K562 (cell line): ENCODE results near the gene EXOC6. TPM values are rescaled to one million over a fixed set of nuclear protein-coding genes. Genes with fewer than 3 reads are reported as not detected.

Source experiments
- C11orf30 ChIP-seq: fragments of 450-650 bp; IDR thresholded peaks from 2 replicates; pipeline ENCODE4 v1.6.1; 2016; ENCODE audit warnings: low read depth, mild to moderate bottlenecking
- HDAC1 ChIP-seq, 2 experiments: fragments of 450-650 bp; IDR thresholded peaks; 2 replicates each; pipeline ENCODE4 v1.6.1; 2016 to 2017; ENCODE audit warnings: inconsistent platforms in 1 of 2, mild to moderate bottlenecking in 1 of 2, moderate library complexity in 1 of 2
- MEF2D ChIP-seq: conservative IDR thresholded peaks from 2 replicates; pipeline ENCODE4 v1.6.1; 2016; ENCODE audit warnings: low read depth, missing genetic modification characterization, missing compliant biosample characterization
- NCOA4 ChIP-seq: fragments of 450-650 bp; IDR thresholded peaks from 2 replicates; pipeline ENCODE4 v1.6.1; 2018; ENCODE audit warnings: mild to moderate bottlenecking; ENCODE audit not compliant: partially characterized antibody
- NFE2 ChIP-seq: IDR thresholded peaks from 2 replicates; pipeline ENCODE4 v1.6.1; 2014; ENCODE audit warnings: antibody characterized with exemption, low read depth
- SAP30 ChIP-seq: fragments of 200-600 bp; sonication (generic); IDR thresholded peaks from 2 replicates; pipeline ENCODE4 v1.6.1; 2012; ENCODE audit warnings: borderline replicate concordance, low read depth, mild to moderate bottlenecking, moderate library complexity, low read length, control low read depth, inconsistent platforms; ENCODE audit not compliant: insufficient read depth, poor library complexity, severe bottlenecking
- TRIM24 ChIP-seq, 2 experiments: fragments of 450-650 bp; IDR thresholded peaks; 2 replicates each; pipeline ENCODE4 v1.6.1; 2016
- ZNF444 ChIP-seq: fragments of 250-450 bp; sonication (Bioruptor Pico); IDR thresholded peaks from 2 replicates; pipeline ENCODE4 v1.4.0; 2020; ENCODE audit warnings: mild to moderate bottlenecking, moderate library complexity
- ZNF511 ChIP-seq: sonication (generic); formaldehyde crosslinking; IDR thresholded peaks from 2 replicates; pipeline ENCODE4 v1.8.0; 2022; ENCODE audit warnings: mild to moderate bottlenecking, missing genetic modification reagents
- ZNF76 ChIP-seq: fragments of 250-450 bp; sonication (Bioruptor Pico); IDR thresholded peaks from 2 replicates; pipeline ENCODE4 v1.4.0; 2020; ENCODE audit warnings: mild to moderate bottlenecking, moderate library complexity, borderline replicate concordance
- polyA plus RNA-seq, 8 experiments: library from polyadenylated mRNA; depleted of rRNA in 4 of 8; stranded (reverse) in 5 of 8; unstranded in 3 of 8; fragments of >200 nt; fragmentation: Nextera tagmentation in 2 of 8; fragmentation: Illumina TruSeq in 1 of 8; extraction: Ambion mirVana in 2 of 8; extraction: Trizol in 1 of 8; gene quantifications; 2 replicates each; pipeline versions ENCODE4 v1.2.1 to v1.2.3, GENCODE V29; 2011 to 2014; ENCODE audit warnings: inconsistent platforms in 1 of 8, missing spikeins in 1 of 8
- total RNA-seq, 7 experiments: library from RNA; depleted of rRNA in 6 of 7; stranded (reverse); fragments of >200 nt in 6 of 7; fragmentation: Illumina TruSeq in 2 of 7; extraction: Trizol in 2 of 7; gene quantifications; 2 replicates each; pipeline versions ENCODE4 v1.2.1 to v1.2.3, GENCODE V29; 2011 to 2021; ENCODE audit warnings: low replicate concordance in 1 of 7
- TF ChIP-seq, protein P1 (sequence below): sonication (generic); formaldehyde crosslinking; IDR thresholded peaks from 2 replicates; pipeline ENCODE4 v1.8.1; 2023; ENCODE audit warnings: mild to moderate bottlenecking, missing genetic modification reagents
- TF ChIP-seq, protein P2 (sequence below): fragments of 250-450 bp; sonication (Bioruptor Pico); IDR thresholded peaks from 2 replicates; pipeline ENCODE4 v1.4.0; 2020; ENCODE audit warnings: borderline replicate concordance
- TF ChIP-seq, protein P3 (sequence below): fragments of 450-650 bp; IDR thresholded peaks from 2 replicates; pipeline ENCODE4 v1.6.1; 2018; ENCODE audit not compliant: partially characterized antibody
- TF ChIP-seq, protein P4 (sequence below): IDR thresholded peaks from 2 replicates; pipeline ENCODE4 v1.6.1; 2014; ENCODE audit warnings: antibody characterized with exemption
- TF ChIP-seq, protein P5 (sequence below): fragments of 250-450 bp; sonication (Bioruptor Pico); IDR thresholded peaks from 2 replicates; pipeline ENCODE4 v1.5.0; 2021; ENCODE audit warnings: mild to moderate bottlenecking, moderate library complexity

EXOC6 gene
- total and polyA plus RNA-seq, 9 of the 15 experiments (the other 6 are each of a cell fraction or from before 2014, with no cell fraction given): 13.9 to 42.8 (median 24.9) TPM

DNA sequence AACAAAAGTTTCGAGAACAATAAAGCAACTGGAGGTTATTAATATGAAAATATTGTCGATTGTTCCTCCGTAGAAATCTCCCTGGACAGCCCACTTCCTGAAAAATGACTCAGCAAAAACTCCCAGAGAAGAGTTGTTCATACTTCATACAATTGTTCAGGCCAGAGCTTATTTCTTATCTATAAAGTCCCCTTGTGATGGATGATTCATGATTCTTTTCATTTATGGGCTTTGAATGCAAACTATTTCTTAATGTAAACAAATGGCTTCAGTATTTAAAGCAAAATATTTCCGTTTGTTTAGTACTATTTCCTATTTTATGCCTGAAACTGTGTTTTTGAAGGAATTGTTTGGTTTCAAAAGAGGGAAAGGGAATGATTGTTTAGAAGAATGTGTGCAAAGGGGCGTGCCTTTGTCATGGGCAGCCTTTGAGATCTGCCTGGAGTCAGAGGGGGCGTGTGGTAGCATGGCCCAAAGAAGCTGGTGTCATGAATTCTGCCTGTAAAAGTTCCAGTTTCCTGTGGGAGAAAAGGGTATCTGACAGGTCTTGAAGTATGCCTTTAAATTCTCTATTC is 26.2 kb upstream of the EXOC6 start (continued):
- TF ChIP-seq, protein P1, sequence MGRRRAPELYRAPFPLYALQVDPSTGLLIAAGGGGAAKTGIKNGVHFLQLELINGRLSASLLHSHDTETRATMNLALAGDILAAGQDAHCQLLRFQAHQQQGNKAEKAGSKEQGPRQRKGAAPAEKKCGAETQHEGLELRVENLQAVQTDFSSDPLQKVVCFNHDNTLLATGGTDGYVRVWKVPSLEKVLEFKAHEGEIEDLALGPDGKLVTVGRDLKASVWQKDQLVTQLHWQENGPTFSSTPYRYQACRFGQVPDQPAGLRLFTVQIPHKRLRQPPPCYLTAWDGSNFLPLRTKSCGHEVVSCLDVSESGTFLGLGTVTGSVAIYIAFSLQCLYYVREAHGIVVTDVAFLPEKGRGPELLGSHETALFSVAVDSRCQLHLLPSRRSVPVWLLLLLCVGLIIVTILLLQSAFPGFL: no peak
- TF ChIP-seq ZNF76 (CRISPR knock-in tag): no peak
- TF ChIP-seq SAP30: no peak
- TF ChIP-seq, protein P2, sequence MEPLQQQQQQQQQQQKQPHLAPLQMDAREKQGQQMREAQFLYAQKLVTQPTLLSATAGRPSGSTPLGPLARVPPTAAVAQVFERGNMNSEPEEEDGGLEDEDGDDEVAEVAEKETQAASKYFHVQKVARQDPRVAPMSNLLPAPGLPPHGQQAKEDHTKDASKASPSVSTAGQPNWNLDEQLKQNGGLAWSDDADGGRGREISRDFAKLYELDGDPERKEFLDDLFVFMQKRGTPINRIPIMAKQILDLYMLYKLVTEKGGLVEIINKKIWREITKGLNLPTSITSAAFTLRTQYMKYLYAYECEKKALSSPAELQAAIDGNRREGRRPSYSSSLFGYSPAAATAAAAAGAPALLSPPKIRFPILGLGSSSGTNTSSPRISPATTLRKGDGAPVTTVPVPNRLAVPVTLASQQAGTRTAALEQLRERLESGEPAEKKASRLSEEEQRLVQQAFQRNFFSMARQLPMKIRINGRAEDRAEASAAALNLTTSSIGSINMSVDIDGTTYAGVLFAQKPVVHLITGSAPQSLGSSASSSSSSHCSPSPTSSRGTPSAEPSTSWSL (CRISPR knock-in tag): no peak
- no peak for TF ChIP-seq MEF2D (tag)
- peak; percentile 60 to 79; a peak in 3 of 4 replicates for TF ChIP-seq TRIM24 (IDR thresholded peaks at IDR 0.05)
- no peak for TF ChIP-seq ZNF444 (CRISPR knock-in tag)
- peak; percentile 96 for TF ChIP-seq NFE2
- no peak for TF ChIP-seq ZNF511 (CRISPR knock-in tag)
- TF ChIP-seq, protein P3, sequence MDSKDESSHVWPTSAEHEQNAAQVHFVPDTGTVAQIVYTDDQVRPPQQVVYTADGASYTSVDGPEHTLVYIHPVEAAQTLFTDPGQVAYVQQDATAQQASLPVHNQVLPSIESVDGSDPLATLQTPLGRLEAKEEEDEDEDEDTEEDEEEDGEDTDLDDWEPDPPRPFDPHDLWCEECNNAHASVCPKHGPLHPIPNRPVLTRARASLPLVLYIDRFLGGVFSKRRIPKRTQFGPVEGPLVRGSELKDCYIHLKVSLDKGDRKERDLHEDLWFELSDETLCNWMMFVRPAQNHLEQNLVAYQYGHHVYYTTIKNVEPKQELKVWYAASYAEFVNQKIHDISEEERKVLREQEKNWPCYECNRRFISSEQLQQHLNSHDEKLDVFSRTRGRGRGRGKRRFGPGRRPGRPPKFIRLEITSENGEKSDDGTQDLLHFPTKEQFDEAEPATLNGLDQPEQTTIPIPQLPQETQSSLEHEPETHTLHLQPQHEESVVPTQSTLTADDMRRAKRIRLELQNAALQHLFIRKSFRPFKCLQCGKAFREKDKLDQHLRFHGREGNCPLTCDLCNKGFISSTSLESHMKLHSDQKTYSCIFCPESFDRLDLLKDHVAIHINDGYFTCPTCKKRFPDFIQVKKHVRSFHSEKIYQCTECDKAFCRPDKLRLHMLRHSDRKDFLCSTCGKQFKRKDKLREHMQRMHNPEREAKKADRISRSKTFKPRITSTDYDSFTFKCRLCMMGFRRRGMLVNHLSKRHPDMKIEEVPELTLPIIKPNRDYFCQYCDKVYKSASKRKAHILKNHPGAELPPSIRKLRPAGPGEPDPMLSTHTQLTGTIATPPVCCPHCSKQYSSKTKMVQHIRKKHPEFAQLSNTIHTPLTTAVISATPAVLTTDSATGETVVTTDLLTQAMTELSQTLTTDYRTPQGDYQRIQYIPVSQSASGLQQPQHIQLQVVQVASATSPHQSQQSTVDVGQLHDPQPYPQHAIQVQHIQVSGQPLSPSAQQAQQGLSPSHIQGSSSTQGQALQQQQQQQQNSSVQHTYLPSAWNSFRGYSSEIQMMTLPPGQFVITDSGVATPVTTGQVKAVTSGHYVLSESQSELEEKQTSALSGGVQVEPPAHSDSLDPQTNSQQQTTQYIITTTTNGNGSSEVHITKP: peak; percentile 31
- TF ChIP-seq HDAC1 (IDR thresholded peaks at IDR 0.05): no peak
- TF ChIP-seq NCOA4: no peak
- TF ChIP-seq C11orf30: peak; percentile 97
- TF ChIP-seq, protein P4, sequence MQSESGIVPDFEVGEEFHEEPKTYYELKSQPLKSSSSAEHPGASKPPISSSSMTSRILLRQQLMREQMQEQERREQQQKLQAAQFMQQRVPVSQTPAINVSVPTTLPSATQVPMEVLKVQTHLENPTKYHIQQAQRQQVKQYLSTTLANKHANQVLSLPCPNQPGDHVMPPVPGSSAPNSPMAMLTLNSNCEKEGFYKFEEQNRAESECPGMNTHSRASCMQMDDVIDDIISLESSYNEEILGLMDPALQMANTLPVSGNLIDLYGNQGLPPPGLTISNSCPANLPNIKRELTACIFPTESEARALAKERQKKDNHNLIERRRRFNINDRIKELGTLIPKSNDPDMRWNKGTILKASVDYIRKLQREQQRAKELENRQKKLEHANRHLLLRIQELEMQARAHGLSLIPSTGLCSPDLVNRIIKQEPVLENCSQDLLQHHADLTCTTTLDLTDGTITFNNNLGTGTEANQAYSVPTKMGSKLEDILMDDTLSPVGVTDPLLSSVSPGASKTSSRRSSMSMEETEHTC: no peak
- TF ChIP-seq, protein P5, sequence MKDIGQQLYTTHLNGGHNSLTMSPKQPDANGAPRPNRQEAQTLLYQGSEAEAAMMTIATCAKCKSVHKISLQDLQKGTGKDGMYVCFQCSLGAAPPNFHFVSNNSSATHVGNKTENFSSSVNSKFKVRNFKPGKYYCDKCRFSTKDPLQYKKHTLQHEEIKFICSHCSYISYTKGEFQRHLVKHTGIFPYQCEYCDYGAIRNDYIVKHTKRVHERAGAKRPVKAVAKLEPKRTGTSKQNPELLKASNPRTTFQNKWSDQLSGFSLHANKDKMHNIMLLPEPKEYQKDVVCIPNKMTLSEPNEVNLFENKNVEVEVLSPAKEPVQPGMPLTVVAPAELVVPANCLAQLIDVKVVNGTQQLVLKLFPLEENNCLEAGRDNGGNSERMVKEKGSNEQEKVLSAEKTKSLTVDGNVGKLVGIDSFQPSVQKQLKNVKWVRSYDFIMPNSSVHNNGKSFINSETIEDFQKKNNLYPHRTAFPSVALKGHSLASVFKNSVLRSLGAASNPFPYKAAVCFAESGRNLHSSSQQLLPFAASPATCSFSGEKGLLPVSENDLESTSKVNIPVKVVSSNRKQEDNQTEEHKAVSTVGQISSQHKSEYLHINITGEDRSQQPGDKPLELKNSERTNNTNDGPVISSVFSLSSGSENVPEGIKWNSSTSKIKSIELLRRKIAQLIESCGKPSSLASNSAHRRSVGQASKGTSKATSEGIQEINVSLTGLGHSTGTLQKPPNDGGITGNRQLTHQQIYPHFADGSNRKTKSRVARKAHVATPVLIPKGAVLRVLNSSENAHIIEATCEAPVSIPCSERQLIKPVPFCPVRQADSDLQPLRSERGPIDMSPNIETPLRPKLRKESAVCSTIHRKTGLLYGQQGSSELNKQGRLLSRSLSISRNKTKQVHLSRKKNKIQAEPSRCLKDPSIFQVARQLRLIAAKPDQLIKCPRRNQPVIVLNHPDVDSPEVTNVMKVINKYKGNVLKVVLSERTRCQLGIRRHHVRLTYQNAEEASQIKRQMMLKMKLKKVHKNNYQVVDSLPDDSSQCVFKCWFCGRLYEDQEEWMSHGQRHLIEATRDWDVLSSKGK (CRISPR knock-in tag): no peak
